Measurements from ENCODE around the gene MCU.

MCU gene

GRCh38 chr10:72653383-72654096 lies 38.4 kb upstream of the MCU start:
- DNase-seq (ENCODE audit: low spot score), result no peak
- TF ChIP-seq CTCF (IDR thresholded peaks at IDR 0.05; ENCODE audit: borderline replicate concordance, control extremely low read depth, extremely low read depth, insufficient read depth, missing control alignments), result no peak
- in situ Hi-C loops (cut with MboI; ENCODE audit: low sequenced_read_pairs, unreplicated experiment), result no loop called here

GRCh38 chr10:72654720-72655119 lies 37.2 kb upstream of the MCU start:
- in situ Hi-C loops (cut with MboI; ENCODE audit: low sequenced_read_pairs, unreplicated experiment), result no loop called here
- DNase-seq (ENCODE audit: low spot score), result no peak
- TF ChIP-seq CTCF (IDR thresholded peaks at IDR 0.05; ENCODE audit: borderline replicate concordance, control extremely low read depth, extremely low read depth, insufficient read depth, missing control alignments), result no peak

GRCh38 chr10:72658696-72659400 lies 33.1 kb upstream of the MCU start:
- no peak for TF ChIP-seq CTCF (IDR thresholded peaks at IDR 0.05; ENCODE audit: borderline replicate concordance, control extremely low read depth, extremely low read depth, insufficient read depth, missing control alignments)
- DNase-seq (ENCODE audit: low spot score), result no peak
- in situ Hi-C loops (cut with MboI; ENCODE audit: low sequenced_read_pairs, unreplicated experiment), result no loop called here

- in situ Hi-C loops (cut with MboI; ENCODE audit: low sequenced_read_pairs, unreplicated experiment), result no loop called here
- no peak for DNase-seq (ENCODE audit: low spot score)
- TF ChIP-seq CTCF (IDR thresholded peaks at IDR 0.05; ENCODE audit: borderline replicate concordance, control extremely low read depth, extremely low read depth, insufficient read depth, missing control alignments), result no peak
Measured at GRCh38 chr10:72659694-72660093, 32.2 kb upstream of the MCU start.

GRCh38 chr10:72660220-72660619 lies 31.7 kb upstream of the MCU start:
- DNase-seq (ENCODE audit: low spot score), result no peak
- no peak for TF ChIP-seq CTCF (IDR thresholded peaks at IDR 0.05; ENCODE audit: borderline replicate concordance, control extremely low read depth, extremely low read depth, insufficient read depth, missing control alignments)
- in situ Hi-C loops (cut with MboI; ENCODE audit: low sequenced_read_pairs, unreplicated experiment), result no loop called here

GRCh38 chr10:72661431-72661830 lies 30.5 kb upstream of the MCU start:
- no peak for TF ChIP-seq CTCF (IDR thresholded peaks at IDR 0.05; ENCODE audit: borderline replicate concordance, control extremely low read depth, extremely low read depth, insufficient read depth, missing control alignments)
- in situ Hi-C loops (cut with MboI; ENCODE audit: low sequenced_read_pairs, unreplicated experiment), result no loop called here
- DNase-seq (ENCODE audit: low spot score), result no peak

All from GM13976 (cell line).